Spinal cord (tissue), 10 donors: Measurements from ENCODE around the gene AKR7A3. TPM values are rescaled to one million over a fixed set of nuclear protein-coding genes. Genes with fewer than 3 reads are reported as not detected.

ENCODE experiments used
- DNase-seq, 6 donors: peaks; one replicate each; pipeline versions ENCODE4 v3.0.0 to v3.0.0-alpha.2; 2013 to 2015; ENCODE audit warnings: low spot score in 6 of 6, low read depth in 4 of 6
- H3K27ac ChIP-seq: one replicate; pipeline ENCODE4 v1.5.1; 2013; ENCODE audit warnings: low read depth, low read length, control low read depth
- H3K27me3 ChIP-seq: one replicate; pipeline ENCODE4 v1.6.1; 2013; ENCODE audit warnings: low read length; ENCODE audit not compliant: control insufficient read depth, insufficient read depth
- H3K36me3 ChIP-seq: one replicate; pipeline ENCODE4 v1.6.1; 2013; ENCODE audit warnings: low read length; ENCODE audit not compliant: control insufficient read depth, insufficient read depth
- H3K4me1 ChIP-seq: one replicate; pipeline ENCODE4 v1.6.1; 2013; ENCODE audit warnings: low read length; ENCODE audit not compliant: control insufficient read depth, insufficient read depth
- H3K4me3 ChIP-seq: one replicate; pipeline ENCODE4 v1.5.1; 2013; ENCODE audit warnings: low read depth, low read length, control low read depth
- H3K9me3 ChIP-seq: one replicate; pipeline ENCODE4 v1.6.1; 2013; ENCODE audit warnings: low read length; ENCODE audit not compliant: control insufficient read depth, insufficient read depth
- WGBS: methylation state at CpG from one replicate; pipeline ENCODE4 v1.1.5; 2013; ENCODE audit warnings: missing lambda C conversion rate; ENCODE audit not compliant: insufficient coverage; 5-methylcytosine and 5-hydroxymethylcytosine counted together
- polyA plus RNA-seq, 2 donors: library from polyadenylated mRNA; unstranded; fragments of 120-200 nt; gene quantifications; one replicate each; pipeline ENCODE4 v1.2.1, GENCODE V29; 2013; ENCODE audit not compliant: insufficient read length in 2 of 2
- total RNA-seq, 2 donors: library from RNA; depleted of rRNA in 1 of 2; stranded (reverse); fragments of 120-200 nt in 1 of 2; fragments of >200 nt in 1 of 2; gene quantifications; one replicate each; pipeline versions ENCODE4 v1.2.3 to v1.2.4, GENCODE V29; 2013 to 2014
- donor health status: healthy.

AKR7A3 gene
- total and polyA plus RNA-seq, 4 donors = 2.0 to 4.5 (median 3.4) TPM

- WGBS = 89% methylated on average over 9 of the region's 13 CpGs
Measured at GRCh38 chr1:19329188-19329587, 40.6 kb upstream of the AKR7A3 start.

GRCh38 chr1:19328486-19328885, 39.9 kb upstream of the AKR7A3 start:
- no peak overlapping the region for H3K4me3 ChIP-seq
- H3K27ac ChIP-seq = no peak overlapping the region
- peaks cover 97% of the 10 kb centered on the region for H3K36me3 ChIP-seq
- no peaks in the 10 kb centered on the region for H3K4me1 ChIP-seq
- no peak for DNase-seq
- H3K27me3 ChIP-seq = no peaks in the 10 kb centered on the region
- no peaks in the 10 kb centered on the region for H3K9me3 ChIP-seq
- 93% methylated on average over 15 of the region's 18 CpGs for WGBS

More at GRCh38 chr1:19329188-19329587, 40.6 kb upstream of the AKR7A3 start:
- no peak for DNase-seq
- H3K27me3 ChIP-seq = no peaks in the 10 kb centered on the region
- no peaks in the 10 kb centered on the region for H3K9me3 ChIP-seq
- peaks cover 93% of the 10 kb centered on the region for H3K36me3 ChIP-seq
- H3K27ac ChIP-seq = no peak overlapping the region
- H3K4me3 ChIP-seq = no peak overlapping the region
- H3K4me1 ChIP-seq = no peaks in the 10 kb centered on the region

- no peak for DNase-seq
- H3K27ac ChIP-seq = no peak overlapping the region
Measured at GRCh38 chr1:19327736-19328135, 39.2 kb upstream of the AKR7A3 start.

GRCh38 chr1:19327301-19327700, 38.7 kb upstream of the AKR7A3 start:
- no peak overlapping the region for H3K27ac ChIP-seq
- no peaks in the 10 kb centered on the region for H3K9me3 ChIP-seq
- 92% methylated on average over 8 of the region's 16 CpGs for WGBS
- H3K4me3 ChIP-seq = no peak overlapping the region
- H3K4me1 ChIP-seq = no peaks in the 10 kb centered on the region
- DNase-seq = no peak
- H3K36me3 ChIP-seq = peaks cover 97% of the 10 kb centered on the region
- no peaks in the 10 kb centered on the region for H3K27me3 ChIP-seq

More at GRCh38 chr1:19327736-19328135, 39.2 kb upstream of the AKR7A3 start:
- Histone ChIP-seq H3K4me3 (no peak overlapping the region), H3K4me1 (no peaks in the 10 kb centered on the region), H3K9me3 (no peaks in the 10 kb centered on the region), H3K36me3 (peaks cover 97% of the 10 kb centered on the region), H3K27me3 (no peaks in the 10 kb centered on the region)
- WGBS = 89% methylated on average over 7 of the region's 9 CpGs

GRCh38 chr1:19326748-19327065, 38.1 kb upstream of the AKR7A3 start:
- H3K4me3 ChIP-seq = no peak overlapping the region
- 93% methylated on average over 6 of the region's 6 CpGs for WGBS
- H3K27ac ChIP-seq = no peak overlapping the region
- H3K36me3 ChIP-seq = peaks cover 97% of the 10 kb centered on the region
- no peaks in the 10 kb centered on the region for H3K27me3 ChIP-seq
- no peaks in the 10 kb centered on the region for H3K4me1 ChIP-seq
- DNase-seq = no peak
- no peaks in the 10 kb centered on the region for H3K9me3 ChIP-seq

- H3K9me3 ChIP-seq = no peaks in the 10 kb centered on the region
- DNase-seq = no peak
- H3K27me3 ChIP-seq = no peaks in the 10 kb centered on the region
- H3K36me3 ChIP-seq = peaks cover 91% of the 10 kb centered on the region
- H3K4me1 ChIP-seq = no peaks in the 10 kb centered on the region
- no peak overlapping the region for H3K27ac ChIP-seq
- H3K4me3 ChIP-seq = no peak overlapping the region
- 91% methylated on average over 19 of the region's 32 CpGs for WGBS
Measured at GRCh38 chr1:19325958-19326747, 37.6 kb upstream of the AKR7A3 start.

- H3K4me3 ChIP-seq = no peak overlapping the region
- H3K27ac ChIP-seq = no peak overlapping the region
- H3K27me3 ChIP-seq = no peaks in the 10 kb centered on the region
- H3K4me1 ChIP-seq = no peaks in the 10 kb centered on the region
- WGBS = 93% methylated on average over 18 of the region's 19 CpGs
- H3K9me3 ChIP-seq = no peaks in the 10 kb centered on the region
- H3K36me3 ChIP-seq = peaks cover 84% of the 10 kb centered on the region
- DNase-seq = no peak
Measured at GRCh38 chr1:19325368-19325957, 36.9 kb upstream of the AKR7A3 start.

GRCh38 chr1:19324665-19324990, 36.1 kb upstream of the AKR7A3 start:
- Histone ChIP-seq H3K9me3 (no peaks in the 10 kb centered on the region), H3K36me3 (peaks cover 80% of the 10 kb centered on the region), H3K4me3 (no peak overlapping the region), H3K27me3 (no peaks in the 10 kb centered on the region), H3K4me1 (no peaks in the 10 kb centered on the region), H3K27ac (no peak overlapping the region)
- no peak for DNase-seq
- 99% methylated on average over 9 of the region's 9 CpGs for WGBS

- H3K27me3 ChIP-seq = no peaks in the 10 kb centered on the region
- no peaks in the 10 kb centered on the region for H3K9me3 ChIP-seq
- H3K4me3 ChIP-seq = no peak overlapping the region
- H3K27ac ChIP-seq = no peak overlapping the region
- DNase-seq = no peak
- 93% methylated on average over 22 of the region's 23 CpGs for WGBS
- H3K4me1 ChIP-seq = no peaks in the 10 kb centered on the region
- H3K36me3 ChIP-seq = peaks cover 77% of the 10 kb centered on the region
Measured at GRCh38 chr1:19323987-19324664, 35.6 kb upstream of the AKR7A3 start.

GRCh38 chr1:19322481-19322880, 33.9 kb upstream of the AKR7A3 start:
- H3K4me3 ChIP-seq = no peak overlapping the region
- WGBS = 84% methylated on average over 10 of the region's 10 CpGs
- no peak for DNase-seq
- no peak overlapping the region for H3K27ac ChIP-seq
- H3K4me1 ChIP-seq = no peaks in the 10 kb centered on the region
- no peaks in the 10 kb centered on the region for H3K27me3 ChIP-seq
- no peaks in the 10 kb centered on the region for H3K9me3 ChIP-seq
- H3K36me3 ChIP-seq = peaks cover 76% of the 10 kb centered on the region
